Measurements from ENCODE around the gene GLIPR1L2.

DNA sequence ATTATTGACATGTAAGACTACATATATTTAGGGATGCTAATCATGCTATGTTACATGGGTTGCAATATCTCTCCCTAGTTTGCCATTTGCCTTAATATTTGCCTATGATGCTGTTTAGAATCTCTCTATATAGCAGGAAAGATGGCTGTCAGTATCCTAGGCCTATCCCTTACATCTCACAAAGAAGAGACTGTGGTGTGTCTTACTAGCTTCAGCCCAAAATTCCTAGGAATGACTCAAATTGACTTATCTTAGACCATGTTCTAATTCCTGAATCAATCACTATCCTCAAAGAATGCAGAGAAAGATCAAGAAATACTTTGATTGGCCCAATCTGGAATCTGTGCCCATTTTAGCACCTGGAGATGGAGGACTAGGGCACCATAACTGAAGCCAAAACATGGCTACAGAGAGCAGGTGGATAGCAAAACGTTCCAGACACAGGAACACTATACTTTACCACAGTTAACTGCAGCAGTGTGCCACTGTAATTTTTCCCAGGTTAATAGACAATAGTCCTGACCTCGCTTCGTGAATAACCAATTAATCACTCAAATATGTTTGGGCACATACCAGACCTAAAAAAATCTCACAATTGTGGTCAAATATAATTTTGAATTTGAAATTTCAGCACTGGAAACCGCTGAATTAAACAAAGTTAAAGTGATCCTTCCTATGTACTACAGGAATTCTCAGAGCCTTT is 57.0 kb downstream of the GLIPR1L2 start:
- TF ChIP-seq, protein P1, sequence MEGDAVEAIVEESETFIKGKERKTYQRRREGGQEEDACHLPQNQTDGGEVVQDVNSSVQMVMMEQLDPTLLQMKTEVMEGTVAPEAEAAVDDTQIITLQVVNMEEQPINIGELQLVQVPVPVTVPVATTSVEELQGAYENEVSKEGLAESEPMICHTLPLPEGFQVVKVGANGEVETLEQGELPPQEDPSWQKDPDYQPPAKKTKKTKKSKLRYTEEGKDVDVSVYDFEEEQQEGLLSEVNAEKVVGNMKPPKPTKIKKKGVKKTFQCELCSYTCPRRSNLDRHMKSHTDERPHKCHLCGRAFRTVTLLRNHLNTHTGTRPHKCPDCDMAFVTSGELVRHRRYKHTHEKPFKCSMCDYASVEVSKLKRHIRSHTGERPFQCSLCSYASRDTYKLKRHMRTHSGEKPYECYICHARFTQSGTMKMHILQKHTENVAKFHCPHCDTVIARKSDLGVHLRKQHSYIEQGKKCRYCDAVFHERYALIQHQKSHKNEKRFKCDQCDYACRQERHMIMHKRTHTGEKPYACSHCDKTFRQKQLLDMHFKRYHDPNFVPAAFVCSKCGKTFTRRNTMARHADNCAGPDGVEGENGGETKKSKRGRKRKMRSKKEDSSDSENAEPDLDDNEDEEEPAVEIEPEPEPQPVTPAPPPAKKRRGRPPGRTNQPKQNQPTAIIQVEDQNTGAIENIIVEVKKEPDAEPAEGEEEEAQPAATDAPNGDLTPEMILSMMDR (IDR thresholded peaks at IDR 0.05 in 2 of 3, conservative IDR thresholded peaks at IDR 0.05 in 1 of 3; ENCODE audit: control insufficient read depth in 2 of 3, extremely low read depth in 1 of 3, insufficient read depth in 1 of 3, low read depth in 3 of 3, low read length in 3 of 3), result no peak
- TF ChIP-seq TARDBP (IDR thresholded peaks at IDR 0.05; ENCODE audit: borderline replicate concordance) (no peak), NRF1 (conservative IDR thresholded peaks at IDR 0.05; ENCODE audit: low read depth, low read length) (no peak), ZNF24 (IDR thresholded peaks at IDR 0.05) (no peak), EZH2 (IDR thresholded peaks at IDR 0.05; ENCODE audit: borderline replicate concordance, control insufficient read depth, low read depth, low read length) (no peak), ZNF207 (IDR thresholded peaks at IDR 0.05; ENCODE audit: borderline replicate concordance) (no peak), POLR2A (IDR thresholded peaks at IDR 0.05; ENCODE audit: low read depth, low read length) (no peak), CHD2 (IDR thresholded peaks at IDR 0.05; ENCODE audit: borderline replicate concordance, low read depth, low read length) (no peak), POLR2AphosphoS5 (IDR thresholded peaks at IDR 0.05; ENCODE audit: low read length) (no peak), CREM (IDR thresholded peaks at IDR 0.05; ENCODE audit: low read depth) (no peak), CHD4 (IDR thresholded peaks at IDR 0.05) (no peak)
- TF ChIP-seq, protein P2, sequence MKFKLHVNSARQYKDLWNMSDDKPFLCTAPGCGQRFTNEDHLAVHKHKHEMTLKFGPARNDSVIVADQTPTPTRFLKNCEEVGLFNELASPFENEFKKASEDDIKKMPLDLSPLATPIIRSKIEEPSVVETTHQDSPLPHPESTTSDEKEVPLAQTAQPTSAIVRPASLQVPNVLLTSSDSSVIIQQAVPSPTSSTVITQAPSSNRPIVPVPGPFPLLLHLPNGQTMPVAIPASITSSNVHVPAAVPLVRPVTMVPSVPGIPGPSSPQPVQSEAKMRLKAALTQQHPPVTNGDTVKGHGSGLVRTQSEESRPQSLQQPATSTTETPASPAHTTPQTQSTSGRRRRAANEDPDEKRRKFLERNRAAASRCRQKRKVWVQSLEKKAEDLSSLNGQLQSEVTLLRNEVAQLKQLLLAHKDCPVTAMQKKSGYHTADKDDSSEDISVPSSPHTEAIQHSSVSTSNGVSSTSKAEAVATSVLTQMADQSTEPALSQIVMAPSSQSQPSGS (IDR thresholded peaks at IDR 0.05; ENCODE audit: low read length), result no peak
- TF ChIP-seq, protein P3, sequence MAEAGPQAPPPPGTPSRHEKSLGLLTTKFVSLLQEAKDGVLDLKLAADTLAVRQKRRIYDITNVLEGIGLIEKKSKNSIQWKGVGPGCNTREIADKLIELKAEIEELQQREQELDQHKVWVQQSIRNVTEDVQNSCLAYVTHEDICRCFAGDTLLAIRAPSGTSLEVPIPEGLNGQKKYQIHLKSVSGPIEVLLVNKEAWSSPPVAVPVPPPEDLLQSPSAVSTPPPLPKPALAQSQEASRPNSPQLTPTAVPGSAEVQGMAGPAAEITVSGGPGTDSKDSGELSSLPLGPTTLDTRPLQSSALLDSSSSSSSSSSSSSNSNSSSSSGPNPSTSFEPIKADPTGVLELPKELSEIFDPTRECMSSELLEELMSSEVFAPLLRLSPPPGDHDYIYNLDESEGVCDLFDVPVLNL (IDR thresholded peaks at IDR 0.05; ENCODE audit: low read depth, low read length), result no peak
- TF ChIP-seq, protein P4, sequence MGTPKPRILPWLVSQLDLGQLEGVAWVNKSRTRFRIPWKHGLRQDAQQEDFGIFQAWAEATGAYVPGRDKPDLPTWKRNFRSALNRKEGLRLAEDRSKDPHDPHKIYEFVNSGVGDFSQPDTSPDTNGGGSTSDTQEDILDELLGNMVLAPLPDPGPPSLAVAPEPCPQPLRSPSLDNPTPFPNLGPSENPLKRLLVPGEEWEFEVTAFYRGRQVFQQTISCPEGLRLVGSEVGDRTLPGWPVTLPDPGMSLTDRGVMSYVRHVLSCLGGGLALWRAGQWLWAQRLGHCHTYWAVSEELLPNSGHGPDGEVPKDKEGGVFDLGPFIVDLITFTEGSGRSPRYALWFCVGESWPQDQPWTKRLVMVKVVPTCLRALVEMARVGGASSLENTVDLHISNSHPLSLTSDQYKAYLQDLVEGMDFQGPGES (IDR thresholded peaks at IDR 0.05), result no peak

Measured in GM12878 (cell line).